Kidney (tissue), 14 donors: ENCODE results near the gene KIF26B. TPM values are rescaled to one million over a fixed set of nuclear protein-coding genes. Genes with fewer than 3 reads are reported as not detected.

Experiments used
- DNase-seq, 5 donors: peaks; one replicate each; pipeline ENCODE4 v3.0.0-alpha.2; 2013 to 2020
- FAIRE-seq: peaks from 2 replicates; lab custom pipeline; 2012; peaks lifted over from hg19 to GRCh38; lab: Jason Lieb, UNC
- H3K27ac ChIP-seq, 2 donors: one replicate each; pipeline ENCODE4 v1.7.0; 2013; ENCODE audit warnings: low read depth in 2 of 2, low read length in 2 of 2, inconsistent platforms in 1 of 2
- H3K27me3 ChIP-seq: one replicate; pipeline ENCODE4 v1.7.1; 2013; ENCODE audit warnings: low read length, inconsistent platforms; ENCODE audit not compliant: control insufficient read depth, insufficient read depth
- H3K36me3 ChIP-seq, 3 donors: one replicate each; pipeline versions ENCODE4 v1.7.0 to v1.7.1; 2013; ENCODE audit warnings: low read length in 3 of 3, control low read depth in 1 of 3, inconsistent platforms in 1 of 3; ENCODE audit not compliant: insufficient read depth in 3 of 3, control insufficient read depth in 2 of 3
- H3K4me1 ChIP-seq, 3 donors: one replicate each; pipeline versions ENCODE4 v1.7.0 to v1.7.1; 2013; ENCODE audit warnings: low read length in 3 of 3, inconsistent platforms in 1 of 3, low read depth in 1 of 3; ENCODE audit not compliant: control insufficient read depth in 2 of 3, insufficient read depth in 2 of 3
- H3K4me3 ChIP-seq, 3 donors: one replicate each; pipeline versions ENCODE4 v1.7.0 to v1.8.1; 2013; ENCODE audit warnings: low read length in 3 of 3, control low read depth in 1 of 3, inconsistent platforms in 1 of 3
- H3K9ac ChIP-seq, 3 donors: one replicate each; pipeline versions ENCODE4 v1.7.0 to v1.7.1; 2013; ENCODE audit warnings: low read length in 3 of 3, control low read depth in 1 of 3, inconsistent platforms in 1 of 3
- H3K9me3 ChIP-seq, 3 donors: one replicate each; pipeline versions ENCODE4 v1.7.0 to v1.7.1; 2013; ENCODE audit warnings: low read length in 3 of 3, control low read depth in 1 of 3, inconsistent platforms in 1 of 3; ENCODE audit not compliant: control insufficient read depth in 2 of 3, insufficient read depth in 1 of 3
- CTCF ChIP-seq: IDR thresholded peaks from 3 replicates; pipeline ENCODE4 v1.5.1; 2012; ENCODE audit warnings: mild to moderate bottlenecking, moderate library complexity, borderline replicate concordance; ENCODE audit not compliant: insufficient read depth; ENCODE audit errors: extremely low read depth
- intact Hi-C: fragments of 100-400 bp; cut with DNase I; formaldehyde crosslinking; loops from one replicate; pipeline ENCODE4 v1.11.1; 2022
- polyA plus RNA-seq: library from polyadenylated mRNA; stranded (reverse); fragments of 350-450 nt; fragmentation: Illumina TruSeq; extraction: RNeasy Lipid Tissue Mini Kit (QIAGEN cat#74804); gene quantifications from one replicate; pipeline ENCODE4 v1.2.3, GENCODE V29; 2014; ENCODE audit warnings: low read depth, low replicate concordance; ENCODE audit not compliant: insufficient read depth
- total RNA-seq: library from RNA; stranded (reverse); fragmentation: NEBNext Ultra II Directional; extraction: Animal tissue kit (Norgen Biotek cat#: 25700); gene quantifications from one replicate; pipeline ENCODE4 v1.2.1, GENCODE V29; 2021
- donor health status: control.
- donor health status: control.
- donor health status: control.
- donor health status: control.
- donor health status: control.
- donor health status: DM: yes; HTN: yes; CAD: no.
- donor health status: Normal renal cell carcinoma (clear cell type).

KIF26B gene
- total and polyA plus RNA-seq, 2 donors from 2014 or later: 0.52 to 10.7 TPM

GRCh38 chr1:245225322-245226202 lies 70.8 kb downstream of the KIF26B start:
- Histone ChIP-seq H3K9ac (no peak overlapping the region), H3K4me1 (no peaks in the 10 kb centered on the region), H3K27ac (no peak overlapping the region), H3K36me3 (no peaks in the 10 kb centered on the region), H3K27me3 (no peaks in the 10 kb centered on the region), H3K4me3 (no peak overlapping the region), H3K9me3 (no peaks in the 10 kb centered on the region)
- peak in 3 of 5 donors; percentile 51 to 79 (median 69) for DNase-seq
- no peak for FAIRE-seq
- TF ChIP-seq CTCF: no peak
- intact Hi-C loops: no loop called here

GRCh38 chr1:245226203-245226499 lies 71.4 kb downstream of the KIF26B start:
- H3K9me3 ChIP-seq: no peaks in the 10 kb centered on the region
- FAIRE-seq: no peak
- H3K4me1 ChIP-seq: no peaks in the 10 kb centered on the region
- no peaks in the 10 kb centered on the region for H3K36me3 ChIP-seq
- H3K9ac ChIP-seq: no peak overlapping the region
- no peak for TF ChIP-seq CTCF
- H3K4me3 ChIP-seq: no peak overlapping the region
- no peak overlapping the region for H3K27ac ChIP-seq
- no peaks in the 10 kb centered on the region for H3K27me3 ChIP-seq
- intact Hi-C loops: no loop called here
- DNase-seq: peak in 3 of 5 donors; percentile 31 to 62 (median 49)

- DNase-seq (no peak), FAIRE-seq (no peak)
- Histone ChIP-seq H3K27ac (no peak overlapping the region), H3K27me3 (no peaks in the 10 kb centered on the region), H3K9me3 (no peaks in the 10 kb centered on the region), H3K36me3 (no peaks in the 10 kb centered on the region), H3K9ac (no peak overlapping the region), H3K4me3 (no peak overlapping the region), H3K4me1 (no peaks in the 10 kb centered on the region)
- no peak for TF ChIP-seq CTCF
- intact Hi-C loops: no loop called here
Measured at GRCh38 chr1:245229051-245229450, 74.3 kb downstream of the KIF26B start.
